D341Med (cell line): ENCODE data around the gene RRAGA.
"Not testable (repeated sequence)": the region's sequence is repeated elsewhere in the genome, so short reads cannot be mapped to it uniquely, and the experiment has no call there.

ENCODE experiments used
- DNase-seq: peaks from one replicate; pipeline ENCODE4 v3.0.0; 2012; ENCODE audit warnings: low spot score

RRAGA gene, protein sequence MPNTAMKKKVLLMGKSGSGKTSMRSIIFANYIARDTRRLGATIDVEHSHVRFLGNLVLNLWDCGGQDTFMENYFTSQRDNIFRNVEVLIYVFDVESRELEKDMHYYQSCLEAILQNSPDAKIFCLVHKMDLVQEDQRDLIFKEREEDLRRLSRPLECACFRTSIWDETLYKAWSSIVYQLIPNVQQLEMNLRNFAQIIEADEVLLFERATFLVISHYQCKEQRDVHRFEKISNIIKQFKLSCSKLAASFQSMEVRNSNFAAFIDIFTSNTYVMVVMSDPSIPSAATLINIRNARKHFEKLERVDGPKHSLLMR

DNA sequence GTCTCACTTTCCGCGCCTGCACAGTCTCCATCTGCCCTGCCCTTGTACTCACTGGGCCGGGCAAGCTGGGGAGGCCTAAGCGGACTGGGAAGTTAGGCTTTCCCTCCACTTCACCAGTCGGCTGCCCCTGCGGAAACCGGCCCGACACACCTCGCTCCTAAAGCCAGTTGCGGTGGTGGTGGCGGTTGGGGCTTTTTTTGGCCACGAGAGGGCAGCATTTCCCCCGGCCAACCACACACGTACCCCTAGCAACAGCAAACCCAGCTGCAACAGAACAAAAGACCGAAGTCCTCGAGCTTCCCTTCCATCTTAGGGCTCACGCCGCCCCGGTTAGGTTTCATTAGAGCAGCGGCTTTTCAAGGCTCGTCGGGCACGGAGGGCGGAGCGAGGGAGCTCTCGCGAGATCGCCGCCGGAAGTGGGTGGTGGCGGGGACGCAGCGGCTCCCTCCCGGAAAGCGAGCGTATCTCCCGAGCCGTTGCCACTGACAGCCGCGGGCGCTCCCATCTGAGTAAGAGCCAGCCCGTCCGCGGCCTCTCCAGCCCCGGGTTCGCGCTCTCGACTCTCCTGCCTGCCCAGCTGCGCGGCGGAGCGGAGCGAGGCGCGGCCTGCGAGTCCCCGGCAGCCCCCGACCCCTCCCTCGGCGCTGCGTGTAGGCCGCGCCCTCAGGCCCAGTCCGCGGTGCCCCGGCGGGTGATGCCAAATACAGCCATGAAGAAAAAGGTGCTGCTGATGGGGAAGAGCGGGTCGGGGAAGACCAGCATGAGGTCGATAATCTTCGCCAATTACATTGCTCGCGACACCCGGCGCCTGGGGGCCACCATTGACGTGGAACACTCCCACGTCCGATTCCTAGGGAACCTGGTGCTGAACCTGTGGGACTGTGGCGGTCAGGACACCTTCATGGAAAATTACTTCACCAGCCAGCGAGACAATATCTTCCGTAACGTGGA lies at the start of gene RRAGA:
Gene RRAGA, plus strand, starts transcription at position 462 of the 951 bp plus-strand sequence. Its CDS starts 233 bp downstream, at position 695.
- peak; percentile 95 for DNase-seq

DNA sequence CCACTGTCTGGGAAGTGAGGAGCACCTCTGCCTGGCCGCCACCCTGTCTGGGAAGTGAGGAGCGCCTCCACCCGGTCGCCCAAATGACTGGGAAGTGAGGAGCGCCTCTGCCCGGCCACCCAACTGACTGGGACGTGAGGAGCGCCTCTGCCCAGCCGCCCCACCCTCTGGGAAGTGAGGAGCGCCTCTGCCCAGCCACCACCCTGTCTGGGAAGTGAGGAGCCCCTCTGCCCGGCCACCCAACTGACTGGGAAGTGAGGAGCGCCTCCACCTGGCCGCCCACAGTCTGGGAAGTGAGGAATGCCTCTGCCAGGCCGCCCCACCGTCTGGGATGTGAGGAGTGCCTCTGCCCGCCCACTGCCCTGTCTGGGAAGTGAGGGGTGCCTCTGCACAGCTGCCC lies 49.1 kb upstream of the RRAGA start:
- no peak for DNase-seq

DNA sequence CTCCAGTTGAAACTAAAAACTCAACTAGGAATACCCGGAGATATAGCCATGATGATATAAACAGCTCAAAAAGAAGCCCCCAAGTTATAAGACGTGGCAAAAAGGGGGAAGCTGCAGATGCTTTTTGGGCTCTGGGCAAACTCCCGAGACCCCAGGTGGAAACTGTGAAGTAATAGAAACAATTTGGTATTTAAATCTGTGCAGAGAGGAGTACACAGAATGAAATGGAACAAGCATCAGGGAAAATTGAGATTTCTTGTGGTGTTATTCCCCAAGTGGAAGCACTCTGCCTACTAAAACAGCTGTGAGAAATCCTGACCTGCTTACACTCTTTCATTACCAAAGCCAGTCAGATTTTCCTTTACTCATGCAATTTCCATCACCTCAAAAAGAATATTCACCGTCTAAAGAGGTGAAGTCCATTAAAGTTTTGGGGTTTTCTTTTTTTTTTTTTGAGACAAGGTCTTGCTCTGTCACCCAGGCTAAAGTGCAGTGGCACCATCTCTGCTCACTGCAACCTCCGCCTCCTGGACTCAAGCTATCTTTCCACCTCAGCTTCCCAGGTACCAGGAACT lies 39.7 kb upstream of the RRAGA start:
- no peak for DNase-seq

DNA sequence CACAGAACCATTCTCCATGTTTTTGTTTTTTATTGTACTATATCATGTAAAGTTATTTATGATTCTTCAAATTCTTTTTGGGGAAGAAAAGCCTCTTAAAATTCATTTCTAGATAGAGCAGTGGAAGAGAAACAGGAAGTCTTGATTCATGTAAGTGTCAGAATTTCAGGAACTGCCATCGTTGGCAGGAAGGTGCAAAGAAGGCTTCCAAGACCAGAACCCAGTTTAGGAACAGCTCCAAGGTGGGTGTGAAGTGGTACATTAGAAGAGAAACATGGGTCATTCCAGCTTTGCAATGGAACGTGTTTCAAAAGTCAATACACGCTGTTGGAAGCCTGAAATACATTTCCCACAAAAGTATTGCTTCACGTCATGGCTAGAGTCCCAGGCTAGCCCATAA lies 31.0 kb upstream of the RRAGA start:
- DNase-seq, result no peak

DNA sequence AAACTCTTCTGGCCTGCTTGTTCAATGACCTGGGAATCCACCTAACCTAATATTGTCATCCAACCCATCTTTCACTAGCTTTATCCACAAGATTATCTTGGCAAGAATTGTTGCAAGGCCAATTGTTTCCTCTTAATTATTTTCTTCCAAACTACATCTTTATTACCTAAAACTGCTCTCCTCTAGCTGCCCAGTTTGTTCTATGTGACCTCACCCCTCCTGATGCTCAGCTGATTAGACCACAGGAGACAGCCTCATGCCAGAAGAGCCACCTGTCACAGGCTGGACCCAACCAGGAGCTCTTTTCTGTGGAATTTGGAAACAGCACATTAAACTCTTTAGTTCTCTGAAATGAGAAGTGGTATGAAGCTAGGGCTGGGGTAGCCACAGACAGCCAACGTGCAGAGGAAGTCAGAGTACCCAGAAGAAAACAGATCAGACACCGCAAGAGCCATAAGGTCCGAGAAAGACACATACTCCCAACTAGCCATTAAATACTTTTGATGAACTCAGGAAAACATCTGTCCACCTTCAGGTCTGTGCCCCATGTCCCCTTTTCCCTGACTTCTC lies 28.3 kb upstream of the RRAGA start:
- no peak for DNase-seq

DNA sequence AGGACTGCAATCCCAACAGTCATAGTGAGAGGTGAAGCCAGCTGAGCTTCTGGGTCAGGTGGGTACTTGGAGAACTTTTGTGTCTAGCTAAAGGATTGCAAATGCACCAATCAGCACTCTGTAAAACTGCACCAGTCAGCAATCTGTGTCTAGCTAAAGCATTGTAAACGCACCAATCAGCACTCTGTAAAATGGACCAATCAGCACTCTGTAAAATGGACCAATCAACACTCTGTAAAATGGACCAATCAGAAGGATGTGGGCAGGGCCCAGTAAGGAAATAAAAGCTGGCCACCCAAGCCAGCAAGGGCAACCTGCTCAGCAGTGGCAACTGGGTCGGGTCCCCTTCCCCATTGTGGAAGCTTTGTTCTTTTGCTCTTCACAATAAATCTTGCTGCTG lies 27.6 kb upstream of the RRAGA start:
- DNase-seq, result not testable (repeated sequence)

DNA sequence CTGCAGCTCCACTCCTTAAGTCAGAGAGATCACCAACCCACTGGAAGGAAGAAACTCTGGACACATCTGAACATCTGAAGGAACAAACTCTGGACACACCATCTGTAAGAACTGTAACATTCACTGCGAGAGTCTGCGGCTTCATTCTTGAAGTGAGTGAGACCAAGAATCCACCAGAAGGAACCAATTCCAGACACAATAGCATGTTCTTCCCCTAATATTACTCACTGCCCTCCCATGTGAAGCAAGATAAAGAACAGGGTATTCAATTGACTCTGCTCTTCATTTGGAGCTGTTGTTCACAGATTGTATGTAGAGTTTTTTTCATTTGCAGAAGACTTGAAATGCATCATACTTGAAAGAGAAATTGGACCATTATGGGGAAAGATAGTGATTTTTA lies 27.0 kb upstream of the RRAGA start:
- no peak for DNase-seq

DNA sequence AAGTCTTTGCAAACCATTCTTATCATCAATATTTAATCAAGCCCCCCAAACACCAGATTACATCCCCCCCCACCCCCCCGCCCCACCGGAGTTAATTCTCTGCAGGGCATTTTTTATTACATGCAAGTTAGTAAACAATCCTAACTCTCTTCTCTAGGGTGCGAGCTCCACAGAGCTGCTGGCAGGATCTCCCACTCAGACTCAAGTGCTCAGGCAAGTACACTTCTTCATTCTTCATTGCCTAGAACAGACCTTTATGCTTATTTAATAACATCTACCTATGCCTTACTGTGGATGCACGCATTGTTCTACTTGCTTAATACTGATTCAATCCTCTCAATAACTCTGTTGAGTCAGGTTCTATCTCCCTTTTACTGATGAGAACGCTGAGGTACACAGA lies 26.1 kb upstream of the RRAGA start:
- DNase-seq, result no peak

DNA sequence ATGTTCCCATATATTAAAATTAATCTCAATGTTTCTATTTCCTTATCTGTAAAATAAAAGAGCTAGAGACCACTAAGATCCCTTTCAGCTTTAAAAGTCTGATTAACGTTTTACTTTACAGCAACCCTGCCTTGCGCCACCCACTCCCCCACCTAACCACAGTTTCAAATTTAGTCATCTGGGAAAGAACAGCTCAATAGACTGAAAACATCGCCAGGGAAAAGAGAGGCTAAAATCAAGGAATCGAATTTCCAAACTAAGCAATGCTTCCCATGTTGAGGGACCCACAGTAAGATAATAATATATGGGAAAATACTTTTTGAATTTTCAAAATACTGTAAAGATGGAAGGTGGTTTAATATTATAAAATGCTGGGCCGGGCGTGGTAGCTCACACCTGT lies 22.9 kb upstream of the RRAGA start:
- DNase-seq, result no peak

DNA sequence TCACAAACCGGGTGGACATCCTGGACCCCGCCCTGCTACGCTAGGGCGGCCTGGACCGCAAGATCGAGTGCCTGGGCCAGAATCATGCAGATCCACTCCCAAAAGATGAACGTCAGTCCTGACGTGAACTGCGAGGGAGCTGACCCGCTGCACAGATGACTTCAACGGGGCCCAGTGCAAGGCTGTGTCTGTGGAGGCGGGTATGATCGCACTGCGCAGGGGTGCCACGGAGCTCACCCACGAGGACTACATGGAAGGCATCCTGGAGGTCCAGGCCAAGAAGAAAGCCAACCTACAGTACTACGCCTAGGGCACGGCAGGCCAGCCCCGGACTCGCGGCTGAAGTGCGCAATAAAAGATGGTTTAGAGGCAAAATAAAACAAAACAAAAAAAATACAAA lies 21.4 kb upstream of the RRAGA start:
- no peak for DNase-seq

DNA sequence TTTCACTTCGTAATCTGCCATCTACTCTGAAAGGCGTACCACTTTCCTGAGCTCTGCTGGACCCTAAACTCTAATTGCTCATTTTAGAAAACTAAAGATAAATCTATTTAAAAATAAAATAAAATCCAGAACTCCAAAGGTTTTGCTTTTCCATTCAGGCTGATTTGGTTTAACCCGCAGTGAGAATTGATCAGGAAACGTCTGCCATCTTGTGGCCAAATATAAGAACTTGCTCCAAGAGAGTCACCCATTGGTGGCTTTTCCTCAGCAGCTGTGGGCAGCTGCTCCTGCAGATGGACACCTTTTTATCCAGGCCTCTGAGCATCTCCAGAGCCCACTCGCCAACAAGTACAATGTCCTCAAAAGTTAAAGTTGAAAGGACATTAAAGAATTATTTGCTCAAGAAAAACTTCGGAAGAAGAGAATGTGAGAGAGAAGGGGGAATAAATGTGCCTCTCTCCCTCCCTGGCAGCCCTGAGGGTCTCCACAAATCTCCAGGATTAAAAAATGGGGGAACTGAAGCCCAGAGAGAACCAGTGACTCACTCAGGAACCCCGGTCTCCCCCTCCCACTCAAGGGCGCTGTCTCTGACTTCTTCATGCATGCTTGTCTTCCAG lies 20.3 kb upstream of the RRAGA start:
- peak; percentile 77 for DNase-seq

DNA sequence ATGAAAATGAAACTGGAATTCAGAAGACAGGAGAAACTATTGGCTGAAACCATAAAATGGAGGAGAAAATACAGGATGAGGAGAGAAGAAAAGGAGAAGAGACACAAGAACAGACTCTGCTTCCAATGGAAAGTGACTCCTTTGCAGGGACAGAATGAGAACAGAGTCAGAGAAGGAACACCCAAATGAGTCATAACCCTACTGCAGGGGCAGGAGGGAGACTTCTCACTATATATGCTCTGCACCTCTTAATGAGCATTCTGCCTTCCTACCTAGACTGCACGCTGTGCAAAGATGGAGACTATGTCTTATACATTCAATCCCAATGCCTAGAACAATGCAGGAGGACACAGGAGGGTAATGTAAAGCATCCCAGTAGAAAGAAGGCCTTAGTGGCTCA lies 18.3 kb upstream of the RRAGA start:
- DNase-seq, result no peak

DNA sequence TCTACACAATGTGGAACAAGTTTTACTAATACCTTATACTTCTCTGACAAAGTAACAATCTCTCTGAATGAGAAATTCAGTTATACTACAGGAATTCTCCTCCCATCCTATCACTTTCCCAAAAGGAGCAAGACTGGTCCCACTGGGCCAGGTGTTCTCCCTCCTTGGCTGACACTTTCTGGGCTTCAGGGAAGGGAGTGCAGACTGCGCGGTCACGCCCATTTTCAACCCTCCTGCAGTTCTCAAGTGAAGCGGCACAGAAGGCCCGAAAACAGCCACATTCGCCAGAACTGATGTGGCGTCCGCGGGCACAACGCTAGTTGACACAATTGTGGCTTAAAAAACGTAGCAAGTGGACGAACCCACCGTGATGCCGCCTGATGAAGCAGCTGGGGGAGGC lies 16.8 kb upstream of the RRAGA start:
- no peak for DNase-seq

DNA sequence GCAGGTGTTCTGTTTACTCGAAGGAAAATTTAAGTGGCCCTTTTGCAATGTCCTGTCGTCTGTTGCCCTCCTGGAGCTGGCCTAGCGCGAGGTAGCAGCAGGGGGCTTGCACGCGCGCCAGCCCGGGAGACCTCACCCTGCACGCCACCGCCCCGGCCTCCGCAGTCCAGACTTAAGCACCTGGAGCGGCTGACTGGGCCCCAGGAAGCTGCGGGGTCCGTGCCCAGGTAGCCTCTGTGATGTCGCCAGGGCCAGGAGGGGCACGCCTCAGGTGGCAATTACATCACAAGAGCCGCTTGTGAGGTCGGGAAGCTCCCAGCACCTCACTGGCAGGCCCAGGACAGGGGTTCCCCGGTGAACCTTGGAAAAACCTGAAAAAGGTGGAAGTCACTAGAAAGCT lies 16.2 kb upstream of the RRAGA start, which contains the start of gene SAXO1:
Gene SAXO1, minus strand, starts transcription at position 195 of the 400 bp plus-strand sequence. CDS start 301 bp downstream, outside the sequence.
- DNase-seq, result no peak

DNA sequence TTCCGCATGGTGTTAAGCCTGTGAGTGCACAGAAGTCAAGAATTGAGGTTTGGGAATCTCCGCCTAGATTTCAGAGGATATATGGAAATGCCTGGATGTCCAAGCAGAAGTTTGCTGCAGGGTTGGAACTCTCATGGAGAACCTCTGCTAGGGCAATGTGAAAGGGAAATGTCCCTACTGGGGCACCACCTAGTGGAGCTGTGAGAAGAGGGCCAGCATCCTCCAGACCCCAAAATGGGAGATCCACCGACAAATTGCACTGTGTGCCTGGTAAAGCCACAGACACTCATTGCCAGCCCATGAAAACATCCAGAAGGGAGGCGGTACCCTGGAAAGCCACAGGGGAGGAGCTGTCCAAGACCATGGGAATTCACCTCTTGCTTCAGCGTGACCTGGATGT lies 12.6 kb upstream of the RRAGA start:
- no peak for DNase-seq

DNA sequence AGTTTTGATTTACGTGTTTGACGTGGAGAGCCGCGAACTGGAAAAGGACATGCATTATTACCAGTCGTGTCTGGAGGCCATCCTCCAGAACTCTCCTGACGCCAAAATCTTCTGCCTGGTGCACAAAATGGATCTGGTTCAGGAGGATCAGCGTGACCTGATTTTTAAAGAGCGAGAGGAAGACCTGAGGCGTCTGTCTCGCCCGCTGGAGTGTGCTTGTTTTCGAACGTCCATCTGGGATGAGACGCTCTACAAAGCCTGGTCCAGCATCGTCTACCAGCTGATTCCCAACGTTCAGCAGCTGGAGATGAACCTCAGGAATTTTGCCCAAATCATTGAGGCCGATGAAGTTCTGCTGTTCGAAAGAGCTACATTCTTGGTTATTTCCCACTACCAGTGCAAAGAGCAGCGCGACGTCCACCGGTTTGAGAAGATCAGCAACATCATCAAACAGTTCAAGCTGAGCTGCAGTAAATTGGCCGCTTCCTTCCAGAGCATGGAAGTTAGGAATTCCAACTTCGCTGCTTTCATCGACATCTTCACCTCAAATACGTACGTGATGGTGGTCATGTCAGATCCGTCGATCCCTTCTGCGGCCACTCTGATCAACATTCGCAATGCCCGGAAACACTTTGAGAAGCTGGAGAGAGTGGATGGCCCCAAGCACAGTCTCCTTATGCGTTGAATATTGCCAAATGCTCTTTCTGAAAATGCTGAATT lies 850 bp downstream of the RRAGA start:
- DNase-seq, result peak; percentile 34

DNA sequence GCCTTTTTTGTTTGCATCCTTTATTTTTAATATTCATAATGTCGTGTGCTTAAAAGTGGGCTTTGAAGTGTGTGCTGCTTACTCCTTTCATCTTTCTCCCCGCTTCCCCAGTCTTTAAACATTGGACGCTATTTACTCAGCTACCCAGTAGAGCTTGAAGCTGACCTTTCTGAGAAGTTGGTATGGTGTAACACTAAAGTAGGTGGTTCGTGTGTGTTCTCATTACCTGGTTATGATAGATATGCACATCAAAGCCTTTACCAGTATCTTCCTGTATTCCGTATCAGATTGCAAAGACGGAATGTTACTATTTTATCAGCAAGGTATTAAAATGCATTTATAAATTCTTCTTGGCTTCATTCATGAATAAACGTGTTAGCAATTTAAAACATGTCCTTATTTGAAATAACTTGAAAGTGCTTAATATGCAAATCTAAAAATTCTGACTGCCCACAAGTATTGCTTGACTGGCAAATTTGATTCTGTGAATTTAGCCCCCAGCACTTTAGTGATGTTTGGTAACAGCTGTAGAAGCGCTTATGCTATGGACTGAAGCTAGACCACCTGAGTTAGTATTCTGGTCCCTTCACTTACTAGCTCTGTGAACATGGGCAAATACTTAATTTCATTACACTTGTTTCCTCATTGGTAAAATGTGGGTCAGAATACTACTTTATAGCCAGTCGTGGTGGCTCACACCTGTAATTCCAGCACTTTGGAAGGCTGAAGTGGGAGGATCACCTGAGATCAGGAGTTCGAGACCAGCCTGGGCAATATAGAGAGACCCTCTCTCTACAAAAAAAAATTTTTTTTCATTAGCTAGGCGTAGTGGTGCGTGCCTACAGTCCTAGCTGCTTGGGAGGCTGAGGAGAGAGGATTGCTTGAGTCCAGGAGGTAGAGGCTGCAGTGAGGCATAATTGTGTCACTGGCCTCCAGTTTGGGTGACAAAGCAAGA lies 1.7 kb downstream of the RRAGA start:
- DNase-seq, result no peak

DNA sequence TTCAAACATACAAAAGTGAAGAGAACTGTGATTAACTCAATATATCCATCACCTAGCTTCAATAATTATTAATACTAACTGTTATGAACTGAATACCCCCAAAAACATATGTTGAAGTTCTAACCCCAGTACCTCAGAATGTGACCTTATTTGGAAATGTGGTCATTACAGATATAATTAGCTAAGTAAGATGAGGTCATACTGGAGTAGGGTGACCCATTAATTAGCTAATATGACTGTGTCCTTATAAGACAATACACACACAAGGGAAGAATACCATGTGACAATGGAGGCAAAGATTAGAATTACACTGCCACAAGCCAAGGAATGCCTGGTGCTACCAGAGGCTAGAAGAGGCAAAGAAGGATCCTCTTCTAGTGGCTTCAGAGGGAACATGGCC lies 7.8 kb downstream of the RRAGA start:
- DNase-seq, result no peak

DNA sequence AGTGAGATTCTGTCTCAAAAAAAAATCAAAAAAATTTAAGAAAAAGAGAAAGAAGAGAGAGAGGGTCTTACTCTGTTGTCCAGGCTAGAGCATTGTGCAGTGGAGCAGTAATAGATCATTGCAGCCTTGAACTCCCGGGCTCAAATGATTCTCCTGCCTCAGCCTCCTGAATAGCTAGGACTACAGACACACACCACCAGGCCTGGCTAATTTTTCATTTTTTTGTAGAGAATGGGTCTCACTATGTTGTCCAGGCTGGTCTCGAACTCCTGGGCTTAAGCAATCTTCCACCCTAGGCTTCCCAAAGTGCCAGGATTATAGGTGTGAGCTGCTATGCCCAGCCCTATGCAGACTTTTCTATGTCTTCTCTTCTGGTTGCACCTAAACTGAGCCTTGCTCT lies 25.0 kb downstream of the RRAGA start:
- DNase-seq, result no peak

DNA sequence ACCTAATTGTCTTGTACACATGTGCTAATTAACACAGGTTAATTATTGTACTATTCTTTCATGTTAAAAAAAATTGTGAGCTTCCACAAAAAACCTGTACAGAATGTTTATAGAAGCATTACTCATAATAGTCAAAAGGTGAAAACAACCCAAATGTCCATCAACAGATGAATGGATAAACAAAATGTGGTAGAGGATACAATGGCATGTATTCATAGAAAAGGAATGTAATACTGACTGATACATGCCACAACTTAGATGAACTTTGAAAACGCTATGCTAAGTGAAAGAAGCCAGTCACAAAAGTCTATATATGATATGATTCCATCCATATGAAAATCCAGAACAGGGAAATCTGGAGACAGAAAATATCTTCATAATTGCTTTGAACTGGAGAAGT lies 25.6 kb downstream of the RRAGA start:
- no peak for DNase-seq
